Astrocyte of the cerebellum (primary cell): ENCODE measurements around the gene CD6.

Source experiments
- DNase-seq: peaks from one replicate; pipeline ENCODE4 v3.0.0-alpha.2; 2011; ENCODE audit warnings: low read depth
- H3K4me3 ChIP-seq: 2 replicates; pipeline ENCODE4 v1.5.1; 2011; ENCODE audit warnings: mild to moderate bottlenecking, low read depth, low read length, moderate library complexity
- CTCF ChIP-seq: IDR thresholded peaks from 2 replicates; pipeline ENCODE4 v1.5.1; 2012; ENCODE audit warnings: low read length, low read depth, moderate library complexity, mild to moderate bottlenecking; ENCODE audit errors: missing control alignments
- in situ Hi-C: cut with HindIII; loops from 2 replicates; pipeline ENCODE4 v1.10.0; 2017; ENCODE audit warnings: low sequenced_read_pairs

CD6 gene

GRCh38 chr11:60934790-60935605, 36.5 kb upstream of the CD6 start:
- H3K4me3 ChIP-seq: no peak overlapping the region
- in situ Hi-C loops: no loop called here
- no peak for TF ChIP-seq CTCF
- DNase-seq: no peak

- no peak for TF ChIP-seq CTCF
- DNase-seq: no peak
- no peak overlapping the region for H3K4me3 ChIP-seq
- in situ Hi-C loops: no loop called here
Observed at GRCh38 chr11:60935676-60936442, 35.6 kb upstream of the CD6 start.

- in situ Hi-C loops: no loop called here
- TF ChIP-seq CTCF: no peak
- H3K4me3 ChIP-seq: no peak overlapping the region
- DNase-seq: no peak
Observed at GRCh38 chr11:60936467-60937143, 34.9 kb upstream of the CD6 start.

- no peak for DNase-seq
- TF ChIP-seq CTCF: no peak
- in situ Hi-C loops: no loop called here
- no peak overlapping the region for H3K4me3 ChIP-seq
Observed at GRCh38 chr11:60937144-60937527, 34.3 kb upstream of the CD6 start.

GRCh38 chr11:60937811-60938210, 33.7 kb upstream of the CD6 start:
- no peak for DNase-seq
- no peak for TF ChIP-seq CTCF
- H3K4me3 ChIP-seq: no peak overlapping the region
- in situ Hi-C loops: no loop called here

GRCh38 chr11:60938500-60938899, 33.0 kb upstream of the CD6 start:
- no peak overlapping the region for H3K4me3 ChIP-seq
- no peak for TF ChIP-seq CTCF
- in situ Hi-C loops: no loop called here
- no peak for DNase-seq
